HEK293 (cell line): ENCODE results near the gene PLA2G5.

Source experiments
- CTCF ChIA-PET: fragments of 350-600 bp; formaldehyde crosslinking; extraction: SDS; loops from one replicate; lab custom pipeline; 2021; ENCODE audit warnings: antibody characterized with exemption; lab: Yijun Ruan, JAX
- POLR2A ChIA-PET: fragments of 300-600 bp; formaldehyde crosslinking; extraction: SDS; loops from one replicate; lab custom pipeline; 2020; ENCODE audit warnings: antibody characterized with exemption, inconsistent platforms; lab: Yijun Ruan, JAX
- H3K27ac ChIP-seq: fragments of 200-500 bp; sonication (Bioruptor generic); 2 replicates; pipeline ENCODE4 v1.5.1; 2014; ENCODE audit warnings: low read depth, low read length, control low read depth, inconsistent platforms; ENCODE audit errors: extremely low read depth
- H3K36me3 ChIP-seq, 2 experiments: fragments of 200-500 bp in 1 of 2; sonication (Bioruptor generic) in 1 of 2; 1 replicate in 1 of 2; 2 replicates in 1 of 2; pipeline ENCODE4 v1.5.1; 2014 to 2017; ENCODE audit warnings: inconsistent platforms in 2 of 2, low read length in 2 of 2; ENCODE audit not compliant: control insufficient read depth in 2 of 2, insufficient read depth in 1 of 2
- H3K4me1 ChIP-seq: fragments of 200-500 bp; sonication (Bioruptor generic); 2 replicates; pipeline ENCODE4 v1.5.1; 2014; ENCODE audit warnings: mild to moderate bottlenecking, low read length, inconsistent platforms; ENCODE audit not compliant: control insufficient read depth, insufficient read depth
- H3K4me3 ChIP-seq: 2 replicates; pipeline ENCODE4 v1.5.1; 2011; ENCODE audit warnings: low read depth, mild to moderate bottlenecking, control low read depth, low read length, moderate library complexity
- H3K9me3 ChIP-seq: fragments of 200-500 bp; sonication (Bioruptor generic); 2 replicates; pipeline ENCODE4 v1.5.1; 2014; ENCODE audit warnings: low read depth, low read length, inconsistent platforms; ENCODE audit not compliant: control insufficient read depth, insufficient read depth
- FEZF1 ChIP-seq: fragments of 450-650 bp; formaldehyde crosslinking; IDR thresholded peaks from 2 replicates; pipeline ENCODE4 v1.5.1; 2016; ENCODE audit warnings: missing biosample characterization, missing genetic modification characterization
- GLI2 ChIP-seq: fragments of 450-650 bp; formaldehyde crosslinking; IDR thresholded peaks from 2 replicates; pipeline ENCODE4; 2017; ENCODE audit warnings: missing biosample characterization, missing genetic modification characterization, low read depth, borderline replicate concordance
- GLIS1 ChIP-seq: fragments of 450-650 bp; formaldehyde crosslinking; IDR thresholded peaks from 2 replicates; pipeline ENCODE4 v1.5.1; 2016; ENCODE audit warnings: missing biosample characterization, missing genetic modification characterization
- OVOL3 ChIP-seq: fragments of 450-650 bp; formaldehyde crosslinking; IDR thresholded peaks from 2 replicates; pipeline ENCODE4 v1.5.1; 2016; ENCODE audit warnings: missing biosample characterization, missing genetic modification characterization
- SCRT1 ChIP-seq: fragments of 450-650 bp; formaldehyde crosslinking; IDR thresholded peaks from 2 replicates; pipeline ENCODE4 v1.5.1; 2016; ENCODE audit warnings: missing biosample characterization, missing genetic modification characterization, borderline replicate concordance
- SCRT2 ChIP-seq: fragments of 450-650 bp; formaldehyde crosslinking; IDR thresholded peaks from 2 replicates; pipeline ENCODE4 v1.5.1; 2016; ENCODE audit warnings: missing biosample characterization, missing genetic modification characterization
- TCF7L2 ChIP-seq: IDR thresholded peaks from 2 replicates; pipeline ENCODE4 v1.6.1; 2011; ENCODE audit warnings: low read depth, mild to moderate bottlenecking, inconsistent platforms, low read length, moderate library complexity, borderline replicate concordance
- TRIM28 ChIP-seq: IDR thresholded peaks from 2 replicates; pipeline ENCODE4 v1.6.1; 2011; ENCODE audit warnings: low read length, control low read depth, borderline replicate concordance
- ZBTB17 ChIP-seq: fragments of 450-650 bp; formaldehyde crosslinking; IDR thresholded peaks from 2 replicates; pipeline ENCODE4 v1.5.1; 2016; ENCODE audit warnings: missing biosample characterization, missing genetic modification characterization
- ZBTB7A ChIP-seq: fragments of 450-650 bp; formaldehyde crosslinking; IDR thresholded peaks from 2 replicates; pipeline ENCODE4 v1.5.1; 2016; ENCODE audit warnings: low read depth, missing biosample characterization, missing genetic modification characterization
- ZBTB8A ChIP-seq: fragments of 450-650 bp; formaldehyde crosslinking; IDR thresholded peaks from 2 replicates; pipeline ENCODE4 v1.5.1; 2016; ENCODE audit warnings: missing biosample characterization, missing genetic modification characterization
- ZEB2 ChIP-seq: fragments of 450-650 bp; formaldehyde crosslinking; IDR thresholded peaks from 2 replicates; pipeline ENCODE4 v1.5.1; 2016; ENCODE audit warnings: missing biosample characterization, missing genetic modification characterization
- ZNF133 ChIP-seq: fragments of 450-650 bp; formaldehyde crosslinking; IDR thresholded peaks from 2 replicates; pipeline ENCODE4 v1.5.1; 2016; ENCODE audit warnings: missing biosample characterization, missing genetic modification characterization
- ZNF223 ChIP-seq: fragments of 450-650 bp; formaldehyde crosslinking; IDR thresholded peaks from 2 replicates; pipeline ENCODE4 v1.5.1; 2016; ENCODE audit warnings: missing biosample characterization, missing genetic modification characterization
- ZNF292 ChIP-seq: fragments of 450-650 bp; formaldehyde crosslinking; IDR thresholded peaks from 2 replicates; pipeline ENCODE4 v1.5.1; 2016; ENCODE audit warnings: low read depth, missing biosample characterization, missing genetic modification characterization, borderline replicate concordance
- ZNF341 ChIP-seq: fragments of 450-650 bp; formaldehyde crosslinking; IDR thresholded peaks from 2 replicates; pipeline ENCODE4; 2016; ENCODE audit warnings: low read depth, missing biosample characterization, missing genetic modification characterization
- ZNF37A ChIP-seq: fragments of 450-650 bp; IDR thresholded peaks from 2 replicates; pipeline ENCODE4 v1.5.1; 2018; ENCODE audit warnings: missing biosample characterization, missing genetic modification characterization
- ZNF48 ChIP-seq: fragments of 450-650 bp; formaldehyde crosslinking; IDR thresholded peaks from 2 replicates; pipeline ENCODE4 v1.5.1; 2016; ENCODE audit warnings: missing biosample characterization, missing genetic modification characterization
- ZNF510 ChIP-seq: fragments of 450-650 bp; formaldehyde crosslinking; IDR thresholded peaks from 2 replicates; pipeline ENCODE4 v1.5.1; 2018; ENCODE audit warnings: mild to moderate bottlenecking, missing genetic modification characterization, missing biosample characterization; ENCODE audit not compliant: insufficient replicate concordance
- ZNF530 ChIP-seq: fragments of 450-650 bp; formaldehyde crosslinking; IDR thresholded peaks from 2 replicates; pipeline ENCODE4 v1.5.1; 2016; ENCODE audit warnings: low read depth, missing biosample characterization, missing genetic modification characterization
- ZNF596 ChIP-seq: fragments of 450-650 bp; IDR thresholded peaks from 2 replicates; pipeline ENCODE4 v1.5.0; 2018; ENCODE audit warnings: missing biosample characterization, mild to moderate bottlenecking, missing genetic modification characterization, moderate library complexity
- ZNF610 ChIP-seq: fragments of 450-650 bp; formaldehyde crosslinking; IDR thresholded peaks from 2 replicates; pipeline ENCODE4 v1.5.1; 2016; ENCODE audit warnings: missing biosample characterization, missing genetic modification characterization, borderline replicate concordance
- ZNF830 ChIP-seq: fragments of 450-650 bp; IDR thresholded peaks from 2 replicates; pipeline ENCODE4 v1.5.0; 2018; ENCODE audit warnings: missing biosample characterization, missing genetic modification characterization, low read depth, mild to moderate bottlenecking, moderate library complexity
- TF ChIP-seq, protein P1 (sequence below): fragments of 450-650 bp; formaldehyde crosslinking; IDR thresholded peaks from 2 replicates; pipeline ENCODE4 v1.5.1; 2016; ENCODE audit warnings: missing biosample characterization, missing genetic modification characterization
- TF ChIP-seq, protein P2 (sequence below): fragments of 450-650 bp; formaldehyde crosslinking; IDR thresholded peaks from 2 replicates; pipeline ENCODE4 v1.5.1; 2016; ENCODE audit warnings: missing biosample characterization, missing genetic modification characterization
- TF ChIP-seq, protein P3 (sequence below): fragments of 450-650 bp; formaldehyde crosslinking; IDR thresholded peaks from 2 replicates; pipeline ENCODE4 v1.5.1; 2017; ENCODE audit warnings: missing biosample characterization, missing genetic modification characterization
- TF ChIP-seq, protein P4 (sequence below): fragments of 450-650 bp; formaldehyde crosslinking; IDR thresholded peaks from 2 replicates; pipeline ENCODE4 v1.5.1; 2016; ENCODE audit warnings: missing biosample characterization, missing genetic modification characterization
- TF ChIP-seq, protein P5 (sequence below): IDR thresholded peaks from 2 replicates; pipeline ENCODE4 v1.6.1; 2011; ENCODE audit warnings: mild to moderate bottlenecking, low read depth, low read length, borderline replicate concordance

The PLA2G5 gene

DNA sequence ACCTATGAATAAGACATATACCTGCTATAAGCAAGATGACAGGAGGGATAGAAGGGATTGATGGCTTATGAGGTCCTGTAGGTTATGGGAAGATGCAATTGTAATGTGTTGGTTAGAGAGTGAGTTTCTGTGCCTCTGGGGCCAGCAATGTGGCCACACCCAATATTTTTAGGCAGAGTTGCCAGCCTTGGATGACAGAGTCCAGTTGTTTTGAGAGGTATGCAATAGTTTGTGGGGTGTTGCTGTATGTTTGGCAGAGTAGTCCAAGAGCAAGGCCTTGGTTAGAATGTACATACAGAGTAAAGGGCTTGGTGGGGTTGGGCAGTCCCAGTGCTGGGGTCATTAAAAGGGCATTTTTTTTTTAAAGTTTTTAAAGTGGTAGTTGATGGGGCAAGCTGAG lies 36.6 kb upstream of the PLA2G5 start:
- POLR2A ChIA-PET = no interaction called here
- CTCF ChIA-PET = interaction anchor here (0.7 kb wide), 1 partner anchor 53 kb away, joined by 3 read pairs; no protein-coding TSS in a partner anchor

DNA sequence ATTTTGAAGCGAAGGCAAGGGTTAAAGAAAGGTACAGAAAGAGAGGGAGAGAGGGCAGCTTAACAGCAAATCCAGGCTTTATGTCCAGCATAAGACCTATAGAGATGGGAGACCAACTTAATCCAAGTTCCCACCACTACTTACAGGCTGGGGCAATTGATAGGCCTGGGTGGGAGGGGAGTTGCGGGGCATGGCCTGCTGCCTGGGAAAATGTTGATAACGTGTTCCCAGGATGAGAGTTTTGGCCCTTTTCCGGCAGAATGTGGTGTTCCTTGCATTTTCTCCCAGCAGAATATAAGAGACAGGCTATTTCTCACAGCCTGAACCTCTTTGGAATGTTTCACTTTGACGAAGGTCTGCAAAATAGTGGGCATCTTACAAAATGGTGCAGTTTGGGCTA lies 34.9 kb upstream of the PLA2G5 start:
- H3K4me1 ChIP-seq = no peaks in the 10 kb centered on the region
- POLR2A ChIA-PET = no interaction called here
- no peak for TF ChIP-seq ZNF37A (tag by site-specific recombination)
- no peak for TF ChIP-seq GLI2
- TF ChIP-seq FEZF1 (tag by site-specific recombination) = no peak
- TF ChIP-seq, protein P1, sequence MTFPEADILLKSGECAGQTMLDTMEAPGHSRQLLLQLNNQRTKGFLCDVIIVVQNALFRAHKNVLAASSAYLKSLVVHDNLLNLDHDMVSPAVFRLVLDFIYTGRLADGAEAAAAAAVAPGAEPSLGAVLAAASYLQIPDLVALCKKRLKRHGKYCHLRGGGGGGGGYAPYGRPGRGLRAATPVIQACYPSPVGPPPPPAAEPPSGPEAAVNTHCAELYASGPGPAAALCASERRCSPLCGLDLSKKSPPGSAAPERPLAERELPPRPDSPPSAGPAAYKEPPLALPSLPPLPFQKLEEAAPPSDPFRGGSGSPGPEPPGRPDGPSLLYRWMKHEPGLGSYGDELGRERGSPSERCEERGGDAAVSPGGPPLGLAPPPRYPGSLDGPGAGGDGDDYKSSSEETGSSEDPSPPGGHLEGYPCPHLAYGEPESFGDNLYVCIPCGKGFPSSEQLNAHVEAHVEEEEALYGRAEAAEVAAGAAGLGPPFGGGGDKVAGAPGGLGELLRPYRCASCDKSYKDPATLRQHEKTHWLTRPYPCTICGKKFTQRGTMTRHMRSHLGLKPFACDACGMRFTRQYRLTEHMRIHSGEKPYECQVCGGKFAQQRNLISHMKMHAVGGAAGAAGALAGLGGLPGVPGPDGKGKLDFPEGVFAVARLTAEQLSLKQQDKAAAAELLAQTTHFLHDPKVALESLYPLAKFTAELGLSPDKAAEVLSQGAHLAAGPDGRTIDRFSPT (tag by site-specific recombination) = no peak
- TF ChIP-seq, protein P2, sequence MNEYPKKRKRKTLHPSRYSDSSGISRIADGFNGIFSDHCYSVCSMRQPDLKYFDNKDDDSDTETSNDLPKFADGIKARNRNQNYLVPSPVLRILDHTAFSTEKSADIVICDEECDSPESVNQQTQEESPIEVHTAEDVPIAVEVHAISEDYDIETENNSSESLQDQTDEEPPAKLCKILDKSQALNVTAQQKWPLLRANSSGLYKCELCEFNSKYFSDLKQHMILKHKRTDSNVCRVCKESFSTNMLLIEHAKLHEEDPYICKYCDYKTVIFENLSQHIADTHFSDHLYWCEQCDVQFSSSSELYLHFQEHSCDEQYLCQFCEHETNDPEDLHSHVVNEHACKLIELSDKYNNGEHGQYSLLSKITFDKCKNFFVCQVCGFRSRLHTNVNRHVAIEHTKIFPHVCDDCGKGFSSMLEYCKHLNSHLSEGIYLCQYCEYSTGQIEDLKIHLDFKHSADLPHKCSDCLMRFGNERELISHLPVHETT (tag by site-specific recombination) = no peak
- TF ChIP-seq GLIS1 = no peak
- no peak for TF ChIP-seq TCF7L2
- no peak for TF ChIP-seq OVOL3 (tag by site-specific recombination)
- no peak for TF ChIP-seq ZNF133 (tag by site-specific recombination)
- no peak for TF ChIP-seq ZNF530 (tag by site-specific recombination)
- TF ChIP-seq, protein P3, sequence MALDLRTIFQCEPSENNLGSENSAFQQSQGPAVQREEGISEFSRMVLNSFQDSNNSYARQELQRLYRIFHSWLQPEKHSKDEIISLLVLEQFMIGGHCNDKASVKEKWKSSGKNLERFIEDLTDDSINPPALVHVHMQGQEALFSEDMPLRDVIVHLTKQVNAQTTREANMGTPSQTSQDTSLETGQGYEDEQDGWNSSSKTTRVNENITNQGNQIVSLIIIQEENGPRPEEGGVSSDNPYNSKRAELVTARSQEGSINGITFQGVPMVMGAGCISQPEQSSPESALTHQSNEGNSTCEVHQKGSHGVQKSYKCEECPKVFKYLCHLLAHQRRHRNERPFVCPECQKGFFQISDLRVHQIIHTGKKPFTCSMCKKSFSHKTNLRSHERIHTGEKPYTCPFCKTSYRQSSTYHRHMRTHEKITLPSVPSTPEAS = no peak
- TF ChIP-seq ZNF596 = no peak
- TF ChIP-seq, protein P4, sequence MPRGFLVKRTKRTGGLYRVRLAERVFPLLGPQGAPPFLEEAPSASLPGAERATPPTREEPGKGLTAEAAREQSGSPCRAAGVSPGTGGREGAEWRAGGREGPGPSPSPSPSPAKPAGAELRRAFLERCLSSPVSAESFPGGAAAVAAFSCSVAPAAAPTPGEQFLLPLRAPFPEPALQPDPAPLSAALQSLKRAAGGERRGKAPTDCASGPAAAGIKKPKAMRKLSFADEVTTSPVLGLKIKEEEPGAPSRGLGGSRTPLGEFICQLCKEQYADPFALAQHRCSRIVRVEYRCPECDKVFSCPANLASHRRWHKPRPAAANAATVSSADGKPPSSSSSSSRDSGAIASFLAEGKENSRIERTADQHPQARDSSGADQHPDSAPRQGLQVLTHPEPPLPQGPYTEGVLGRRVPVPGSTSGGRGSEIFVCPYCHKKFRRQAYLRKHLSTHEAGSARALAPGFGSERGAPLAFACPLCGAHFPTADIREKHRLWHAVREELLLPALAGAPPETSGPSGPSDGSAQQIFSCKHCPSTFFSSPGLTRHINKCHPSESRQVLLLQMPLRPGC (tag by site-specific recombination) = no peak
- TF ChIP-seq ZEB2 (tag by site-specific recombination) = no peak
- no peak for TF ChIP-seq ZBTB7A (tag by site-specific recombination)
- TF ChIP-seq ZBTB17 (tag by site-specific recombination) = no peak

More for the DNA sequence above, 36.6 kb upstream of the PLA2G5 start:
- no peak overlapping the region for H3K4me3 ChIP-seq
- TF ChIP-seq SCRT1 (no peak), ZBTB8A (tag by site-specific recombination) (no peak), ZNF610 (tag by site-specific recombination) (no peak), OVOL3 (tag by site-specific recombination) (no peak), ZNF48 (no peak), ZNF292 (tag by site-specific recombination) (no peak), ZNF830 (tag by site-specific recombination) (no peak), ZNF596 (no peak), ZNF341 (tag by site-specific recombination) (no peak), TRIM28 (no peak), SCRT2 (tag by site-specific recombination) (no peak), ZNF223 (tag by site-specific recombination) (no peak), ZNF510 (tag by site-specific recombination) (no peak)
- TF ChIP-seq, protein P5, sequence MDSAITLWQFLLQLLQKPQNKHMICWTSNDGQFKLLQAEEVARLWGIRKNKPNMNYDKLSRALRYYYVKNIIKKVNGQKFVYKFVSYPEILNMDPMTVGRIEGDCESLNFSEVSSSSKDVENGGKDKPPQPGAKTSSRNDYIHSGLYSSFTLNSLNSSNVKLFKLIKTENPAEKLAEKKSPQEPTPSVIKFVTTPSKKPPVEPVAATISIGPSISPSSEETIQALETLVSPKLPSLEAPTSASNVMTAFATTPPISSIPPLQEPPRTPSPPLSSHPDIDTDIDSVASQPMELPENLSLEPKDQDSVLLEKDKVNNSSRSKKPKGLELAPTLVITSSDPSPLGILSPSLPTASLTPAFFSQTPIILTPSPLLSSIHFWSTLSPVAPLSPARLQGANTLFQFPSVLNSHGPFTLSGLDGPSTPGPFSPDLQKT = no peak
- TF ChIP-seq, all 188 proteins: peak for 0
- H3K4me1 ChIP-seq = no peaks in the 10 kb centered on the region
- H3K9me3 ChIP-seq = no peaks in the 10 kb centered on the region
- no peaks in the 10 kb centered on the region for H3K36me3 ChIP-seq
- no peak overlapping the region for H3K27ac ChIP-seq

More for the DNA sequence above, 34.9 kb upstream of the PLA2G5 start:
- H3K4me3 ChIP-seq = no peak overlapping the region
- H3K27ac ChIP-seq = no peak overlapping the region
- CTCF ChIA-PET = no interaction called here
- H3K36me3 ChIP-seq = no peaks in the 10 kb centered on the region
- no peaks in the 10 kb centered on the region for H3K9me3 ChIP-seq
